GM21576 (cell line): ENCODE data around the gene ASH1L.

Source experiments
- ATAC-seq: cut with Tn5 transposase; IDR thresholded peaks from one replicate; pipeline ENCODE4 v1.9.1; 2021; ENCODE audit warnings: mild to moderate bottlenecking, moderate library complexity; ENCODE audit not compliant: unreplicated experiment

The ASH1L gene

GRCh38 chr1:155285631-155286044 is 277.0 kb downstream of the ASH1L start:
- ATAC-seq = no peak
